HL-60 (cell line): Measurements from ENCODE around the gene LRRC3B.

Experiments used
- DNase-seq, 2 experiments: peaks; one replicate each; pipeline ENCODE4 v3.0.0-alpha.2; 2010 to 2020; ENCODE audit warnings: low read depth in 1 of 2, low spot score in 1 of 2
- H3K27ac ChIP-seq: fragments of 250-450 bp; sonication (Bioruptor Pico); replicated peaks from 2 replicates; pipeline ENCODE4 v1.5.1; 2020; ENCODE audit warnings: mild to moderate bottlenecking, moderate library complexity
- H3K27me3 ChIP-seq: fragments of 250-450 bp; sonication (Bioruptor Pico); 2 replicates; pipeline ENCODE4 v1.5.1; 2021; ENCODE audit warnings: mild to moderate bottlenecking, moderate library complexity; ENCODE audit not compliant: insufficient read depth, poor library complexity, severe bottlenecking
- H3K4me3 ChIP-seq: replicated peaks from 2 replicates; pipeline ENCODE4 v1.5.1; 2011; ENCODE audit warnings: mild to moderate bottlenecking, control low read depth, low read length; ENCODE audit not compliant: insufficient read depth
- CTCF ChIP-seq: IDR thresholded peaks from one replicate; pipeline ENCODE4 v1.5.1; 2011; ENCODE audit warnings: low read length, control low read depth, inconsistent platforms; ENCODE audit not compliant: insufficient read depth
- GABPA ChIP-seq: IDR thresholded peaks from 2 replicates; pipeline ENCODE4 v1.6.1; 2012; ENCODE audit warnings: low read depth
- POLR2AphosphoS5 ChIP-seq: IDR thresholded peaks from 2 replicates; pipeline ENCODE4 v1.6.1; 2012; ENCODE audit warnings: low read depth
- REST ChIP-seq: IDR thresholded peaks from 2 replicates; pipeline ENCODE4 v1.6.1; 2012; ENCODE audit warnings: low read depth; ENCODE audit not compliant: insufficient replicate concordance
- SPI1 ChIP-seq: IDR thresholded peaks from 2 replicates; pipeline ENCODE4 v1.6.1; 2012; ENCODE audit warnings: low read depth, mild to moderate bottlenecking, borderline replicate concordance

Gene LRRC3B

GRCh38 chr3:26587571-26587970 lies 35.0 kb upstream of the LRRC3B start:
- no peaks in the 10 kb centered on the region for H3K27me3 ChIP-seq
- no peak overlapping the region for H3K27ac ChIP-seq
- no peak for TF ChIP-seq REST
- TF ChIP-seq GABPA = no peak
- TF ChIP-seq CTCF = no peak
- no peak for TF ChIP-seq SPI1
- no peak for TF ChIP-seq POLR2AphosphoS5
- no peak for DNase-seq
- no peak overlapping the region for H3K4me3 ChIP-seq

GRCh38 chr3:26588931-26589330 lies 33.6 kb upstream of the LRRC3B start:
- no peak for TF ChIP-seq CTCF
- no peak for TF ChIP-seq GABPA
- TF ChIP-seq SPI1 = no peak
- no peak for TF ChIP-seq REST
- no peak for TF ChIP-seq POLR2AphosphoS5
- Histone ChIP-seq H3K4me3 (no peak overlapping the region), H3K27ac (no peak overlapping the region), H3K27me3 (no peaks in the 10 kb centered on the region)
- no peak for DNase-seq

- Histone ChIP-seq H3K4me3 (no peak overlapping the region), H3K27me3 (no peaks in the 10 kb centered on the region), H3K27ac (no peak overlapping the region)
- TF ChIP-seq CTCF (no peak), POLR2AphosphoS5 (no peak), SPI1 (no peak), GABPA (no peak), REST (no peak)
- DNase-seq = no peak
Observed at GRCh38 chr3:26589678-26590077, 32.9 kb upstream of the LRRC3B start.
